HT-29 (cell line): ENCODE data around the gene MAML2. TPM values are rescaled to one million over a fixed set of nuclear protein-coding genes. Genes with fewer than 3 reads are reported as not detected.
"Not testable (repeated sequence)": the region's sequence is repeated elsewhere in the genome, so short reads cannot be mapped to it uniquely, and the experiment has no call there.

ENCODE experiments used
- DNase-seq: peaks from one replicate; pipeline ENCODE4 v3.0.0-alpha.2; 2015; ENCODE audit warnings: low spot score
- total RNA-seq: library from RNA; depleted of rRNA; stranded (reverse); fragments of >200 nt; shearing (Covaris generic); gene quantifications from 2 replicates; pipeline ENCODE4 v1.2.3, GENCODE V29; 2014

The MAML2 gene
- total RNA-seq, 1 experiment from 2014 or later = 5.2 TPM

GRCh38 chr11:96293109-96293508, 49.9 kb downstream of the MAML2 start:
- no peak for DNase-seq

GRCh38 chr11:96292291-96293010, 50.5 kb downstream of the MAML2 start:
- no peak for DNase-seq

DNA sequence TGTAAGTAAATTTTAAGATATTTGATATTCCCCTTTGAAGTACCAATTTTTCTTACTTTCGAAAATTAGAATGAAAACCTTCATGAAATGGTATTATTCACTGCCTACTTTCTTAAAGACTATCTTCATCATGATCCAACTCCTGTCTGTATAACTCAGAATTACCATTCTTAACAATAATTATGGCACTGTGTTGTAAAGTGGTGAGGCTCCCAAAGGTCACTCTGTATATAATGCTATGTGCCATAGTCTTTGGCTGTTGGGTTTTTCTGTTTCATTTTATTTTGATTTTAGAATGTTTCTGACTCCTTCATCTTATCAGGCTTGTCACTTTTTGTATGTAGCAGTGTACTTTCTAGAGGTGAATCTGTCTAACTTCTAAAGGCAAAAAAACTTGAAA, 52.4 kb downstream of the MAML2 start:
- no peak for DNase-seq

DNA sequence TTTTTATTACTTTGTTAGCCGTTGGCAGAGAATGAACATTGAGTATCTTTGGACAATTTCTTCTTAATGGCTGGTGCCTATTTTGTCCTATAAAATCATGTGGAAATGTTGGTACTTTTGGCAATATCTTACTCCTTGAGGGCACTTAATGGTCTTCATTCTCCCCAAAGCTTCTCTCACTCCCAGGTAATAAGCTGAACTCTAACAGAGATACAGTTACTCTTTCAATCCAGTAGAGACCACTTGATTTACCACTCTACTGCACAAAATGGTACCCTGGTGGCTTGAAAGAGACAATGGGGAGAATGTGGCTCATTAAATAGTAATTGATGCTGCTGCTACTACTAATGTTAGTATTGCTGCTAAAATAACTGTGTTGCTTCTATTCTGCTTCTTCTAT, 53.0 kb downstream of the MAML2 start:
- no peak for DNase-seq

GRCh38 chr11:96288915-96289314, 54.1 kb downstream of the MAML2 start:
- DNase-seq = no peak

- DNase-seq = no peak
Observed at GRCh38 chr11:96287822-96288439, 55.1 kb downstream of the MAML2 start.

DNA sequence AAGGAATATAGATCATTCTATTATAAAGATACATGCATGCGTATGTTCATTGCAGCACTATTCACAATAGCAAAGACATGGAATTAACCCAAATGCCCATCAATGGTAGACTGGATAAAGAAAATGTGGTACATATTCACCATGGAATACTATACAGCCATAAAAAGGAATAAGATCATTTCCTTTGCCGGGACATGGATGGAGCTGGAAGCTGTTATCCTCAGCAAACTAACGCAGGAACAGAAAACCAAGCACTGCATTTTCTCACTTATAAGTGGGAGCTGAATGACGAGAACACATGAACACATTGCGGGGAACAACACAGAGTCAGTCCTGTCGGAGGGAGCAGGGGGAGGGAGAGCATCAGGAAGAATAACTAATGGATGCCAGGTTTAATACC, 57.0 kb downstream of the MAML2 start:
- DNase-seq = not testable (repeated sequence)

DNA sequence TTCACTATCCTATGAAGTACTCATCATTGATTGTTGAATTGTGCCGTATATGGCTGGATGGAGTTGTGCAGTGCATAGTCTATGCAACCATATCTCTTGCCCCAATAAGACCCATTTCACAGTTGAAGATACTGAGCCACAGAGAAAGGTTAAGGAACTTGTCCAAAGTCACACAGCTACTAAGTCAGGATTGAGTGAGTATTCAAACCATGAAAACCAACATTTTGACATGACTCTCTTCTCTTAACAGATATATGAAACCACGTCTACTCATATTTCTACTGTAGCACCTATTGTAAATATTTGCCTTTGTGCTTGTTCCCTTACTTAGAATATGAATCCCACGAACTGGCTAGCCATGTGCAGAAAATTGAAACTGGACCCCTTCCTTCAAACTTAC, 58.1 kb downstream of the MAML2 start:
- no peak for DNase-seq

DNA sequence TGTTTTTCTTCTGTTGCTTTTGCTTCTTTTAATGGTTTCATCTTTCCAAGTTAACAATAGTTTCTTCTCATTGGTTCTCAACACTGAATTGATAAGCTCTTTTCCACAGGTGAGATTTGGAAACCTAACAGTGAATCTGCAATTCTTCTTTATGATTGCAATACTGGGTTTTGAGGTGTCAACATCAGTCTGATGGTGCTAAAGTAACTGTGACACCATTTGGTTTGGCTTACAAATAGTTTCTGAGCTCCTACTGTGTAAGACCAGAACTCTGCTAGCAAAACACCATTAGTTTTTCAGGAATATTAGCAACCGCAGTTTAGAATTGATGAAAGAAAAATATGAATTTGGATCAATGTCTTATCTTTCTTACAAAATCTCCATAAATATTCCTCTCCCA, 58.6 kb downstream of the MAML2 start:
- no peak for DNase-seq

GRCh38 chr11:96282625-96283220, 60.3 kb downstream of the MAML2 start:
- no peak for DNase-seq

- no peak for DNase-seq
Observed at GRCh38 chr11:96280444-96280843, 62.6 kb downstream of the MAML2 start.

DNA sequence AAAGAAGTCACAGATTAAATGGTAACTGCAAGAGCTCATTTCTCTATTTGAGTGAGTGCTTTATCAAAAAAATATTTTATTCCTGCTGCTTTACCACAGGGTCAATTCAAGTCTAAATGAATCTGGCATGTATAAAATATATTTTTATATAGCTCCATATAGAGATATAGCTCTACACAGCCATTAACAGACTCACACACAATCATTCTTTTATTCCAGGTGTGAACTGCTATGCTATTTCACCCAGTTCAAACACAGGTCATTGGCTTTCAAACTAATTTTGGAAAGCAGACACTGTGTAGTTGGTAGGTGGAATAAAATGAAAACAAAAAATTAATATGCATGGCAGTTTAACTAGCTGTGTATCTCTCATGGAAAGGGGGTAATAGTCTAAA, 63.1 kb downstream of the MAML2 start:
- no peak for DNase-seq

GRCh38 chr11:96279018-96279895, 63.7 kb downstream of the MAML2 start:
- no peak for DNase-seq

GRCh38 chr11:96278039-96278897, 64.7 kb downstream of the MAML2 start:
- DNase-seq = peak; percentile 39

GRCh38 chr11:96277696-96278038, 65.3 kb downstream of the MAML2 start:
- no peak for DNase-seq

GRCh38 chr11:96276836-96277235, 66.2 kb downstream of the MAML2 start:
- no peak for DNase-seq

DNA sequence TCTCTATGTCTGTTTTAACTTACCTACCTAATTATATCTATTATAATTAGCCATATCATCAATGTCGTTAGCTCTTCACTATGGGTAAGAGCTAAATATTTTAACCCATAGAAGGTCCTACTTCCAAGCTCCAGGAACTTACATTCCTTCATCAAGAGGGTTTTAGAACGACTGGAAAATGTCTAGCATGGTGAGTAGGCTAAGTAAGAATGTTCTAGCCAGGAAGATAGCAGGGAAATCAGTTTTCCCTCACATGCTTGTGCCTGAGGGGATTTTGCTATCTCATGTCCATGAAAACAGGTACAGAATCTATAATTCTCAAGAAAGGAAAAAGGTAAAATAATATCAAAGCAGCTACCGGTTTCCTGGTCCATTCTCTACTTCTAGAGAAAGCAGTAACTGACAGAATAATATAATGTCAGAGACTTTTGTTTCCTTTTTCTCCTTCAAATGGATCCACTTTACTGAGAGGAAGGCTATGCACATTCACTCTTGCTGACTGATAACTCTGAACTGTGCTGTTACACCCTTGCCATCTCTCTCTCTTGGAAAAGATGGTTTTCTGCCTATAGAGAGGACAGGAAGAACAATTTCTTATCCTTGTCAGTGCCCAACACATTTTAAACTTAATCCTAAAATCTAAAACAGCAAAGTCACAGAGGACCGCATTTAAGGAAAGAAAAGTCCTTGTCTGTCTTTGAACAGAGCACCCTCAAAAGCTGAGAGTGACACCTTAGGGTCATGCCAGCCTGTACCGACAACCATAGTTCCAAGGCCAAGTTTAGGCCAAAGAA, 67.0 kb downstream of the MAML2 start:
- DNase-seq = no peak

- peak; percentile 22 for DNase-seq
Observed at GRCh38 chr11:96273507-96273906, 69.5 kb downstream of the MAML2 start.

GRCh38 chr11:96272529-96273222, 70.3 kb downstream of the MAML2 start:
- DNase-seq = peak; percentile 91

DNA sequence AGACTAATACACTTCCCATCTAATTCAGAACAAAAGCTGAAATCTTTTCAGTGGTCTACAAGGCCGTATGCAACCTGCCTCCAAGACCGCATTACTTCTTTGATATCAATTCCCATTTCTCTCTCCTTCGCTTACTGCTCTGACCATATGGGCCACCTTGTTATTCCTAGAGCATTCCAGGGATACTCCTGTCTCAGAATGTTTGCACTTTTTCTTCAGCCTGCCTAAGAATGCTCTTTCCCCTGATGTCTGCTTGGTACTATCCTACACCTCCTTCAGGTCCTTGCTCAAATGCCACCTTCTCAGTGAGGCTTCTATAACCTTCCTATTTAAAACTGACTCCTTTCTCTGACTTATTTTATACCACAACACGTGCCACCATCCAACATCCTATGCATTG, 71.2 kb downstream of the MAML2 start:
- DNase-seq = no peak
